Vagina (tissue), 2 donors: Measurements from ENCODE around the gene FAM222A. TPM values are rescaled to one million over a fixed set of nuclear protein-coding genes. Genes with fewer than 3 reads are reported as not detected.

Experiments used
- DNase-seq, 2 donors: peaks; one replicate each; pipeline ENCODE4 v3.0.0-alpha.2; 2017; ENCODE audit errors: extremely low spot score in 2 of 2
- H3K27ac ChIP-seq: fragments of 200-600 bp; sonication (generic); one replicate; pipeline ENCODE4 v1.5.1; 2019
- H3K27me3 ChIP-seq: fragments of 200-600 bp; sonication (generic); one replicate; pipeline ENCODE4 v1.5.1; 2019
- H3K36me3 ChIP-seq, 2 donors: fragments of 200-600 bp; sonication (generic); one replicate each; pipeline ENCODE4 v1.5.1; 2017 to 2019
- H3K4me1 ChIP-seq: fragments of 200-600 bp; sonication (generic); one replicate; pipeline ENCODE4 v1.5.1; 2019
- H3K4me3 ChIP-seq, 2 donors: fragments of 200-600 bp; sonication (generic); 1 replicate in 1 of 2; 2 replicates in 1 of 2; pipeline ENCODE4 v1.5.1; 2016 to 2019
- H3K9me3 ChIP-seq: fragments of 200-600 bp; sonication (generic); one replicate; pipeline ENCODE4 v1.5.1; 2019
- CTCF ChIP-seq, 3 experiments: fragments of 450-650 bp in 2 of 3; fragments of 200-600 bp in 1 of 3; sonication (generic) in 1 of 3; IDR thresholded peaks; one replicate each; pipeline ENCODE4 v1.5.1; 2017 to 2019; ENCODE audit warnings: antibody characterized with exemption in 3 of 3, mild to moderate bottlenecking in 2 of 3, moderate library complexity in 2 of 3
- POLR2A ChIP-seq, 2 donors: fragments of 450-650 bp; IDR thresholded peaks; one replicate each; pipeline ENCODE4 v1.6.1; 2017; ENCODE audit warnings: antibody characterized with exemption in 2 of 2, mild to moderate bottlenecking in 2 of 2, moderate library complexity in 2 of 2
- POLR2AphosphoS5 ChIP-seq, 2 donors: sonication (generic); formaldehyde crosslinking; IDR thresholded peaks; one replicate each; pipeline ENCODE4 v1.9.0; 2017; ENCODE audit warnings: antibody characterized with exemption in 2 of 2, mild to moderate bottlenecking in 2 of 2, low read depth in 1 of 2; ENCODE audit not compliant: insufficient read depth in 1 of 2
- intact Hi-C: fragments of 100-400 bp; cut with DNase I; formaldehyde crosslinking; loops from one replicate; pipeline ENCODE4 v1.15.1; 2023
- total RNA-seq: library from RNA; depleted of rRNA; stranded (reverse); fragments of >200 nt; gene quantifications from one replicate; pipeline ENCODE4 v1.2.3, GENCODE V29; 2016

Gene FAM222A
- total RNA-seq, 1 donor from 2014 or later: 1.5 TPM

GRCh38 chr12:109752117-109753053, 38.8 kb downstream of the FAM222A start:
- Histone ChIP-seq H3K27ac (no peak overlapping the region), H3K4me3 (no peak overlapping the region), H3K4me1 (no peaks in the 10 kb centered on the region), H3K36me3 (no peaks in the 10 kb centered on the region), H3K9me3 (no peaks in the 10 kb centered on the region), H3K27me3 (no peaks in the 10 kb centered on the region)
- no peak for TF ChIP-seq POLR2AphosphoS5 (IDR thresholded peaks at IDR 0.05; ENCODE audit: insufficient read depth in 1 of 2, low read depth in 1 of 2)
- no peak for TF ChIP-seq CTCF (IDR thresholded peaks at IDR 0.05)
- no peak for TF ChIP-seq POLR2A (IDR thresholded peaks at IDR 0.05)
- no peak for DNase-seq
- intact Hi-C loops: no loop called here

- H3K36me3 ChIP-seq: no peaks in the 10 kb centered on the region
- H3K4me1 ChIP-seq: no peaks in the 10 kb centered on the region
- DNase-seq: no peak
- no peaks in the 10 kb centered on the region for H3K9me3 ChIP-seq
- intact Hi-C loops: no loop called here
- H3K4me3 ChIP-seq: no peak overlapping the region
- H3K27me3 ChIP-seq: no peaks in the 10 kb centered on the region
- H3K27ac ChIP-seq: no peak overlapping the region
- TF ChIP-seq CTCF (IDR thresholded peaks at IDR 0.05) (no peak), POLR2AphosphoS5 (IDR thresholded peaks at IDR 0.05; ENCODE audit: insufficient read depth in 1 of 2, low read depth in 1 of 2) (no peak), POLR2A (IDR thresholded peaks at IDR 0.05) (no peak)
These were observed 39.4 kb downstream of the FAM222A start for GRCh38 chr12:109753054-109753401.

GRCh38 chr12:109753959-109754358, 40.3 kb downstream of the FAM222A start:
- intact Hi-C loops: no loop called here
- Histone ChIP-seq H3K9me3 (no peaks in the 10 kb centered on the region), H3K4me3 (no peak overlapping the region), H3K27ac (no peak overlapping the region), H3K4me1 (no peaks in the 10 kb centered on the region), H3K36me3 (no peaks in the 10 kb centered on the region), H3K27me3 (no peaks in the 10 kb centered on the region)
- TF ChIP-seq CTCF (IDR thresholded peaks at IDR 0.05) (no peak), POLR2AphosphoS5 (IDR thresholded peaks at IDR 0.05; ENCODE audit: insufficient read depth in 1 of 2, low read depth in 1 of 2) (no peak), POLR2A (IDR thresholded peaks at IDR 0.05) (no peak)
- DNase-seq: no peak

GRCh38 chr12:109756457-109756856, 42.8 kb downstream of the FAM222A start:
- Histone ChIP-seq H3K9me3 (no peaks in the 10 kb centered on the region), H3K27me3 (no peaks in the 10 kb centered on the region), H3K36me3 (no peaks in the 10 kb centered on the region), H3K4me1 (no peaks in the 10 kb centered on the region), H3K27ac (no peak overlapping the region), H3K4me3 (no peak overlapping the region)
- no peak for DNase-seq
- no peak for TF ChIP-seq POLR2A (IDR thresholded peaks at IDR 0.05)
- TF ChIP-seq POLR2AphosphoS5 (IDR thresholded peaks at IDR 0.05; ENCODE audit: insufficient read depth in 1 of 2, low read depth in 1 of 2): no peak
- no peak for TF ChIP-seq CTCF (IDR thresholded peaks at IDR 0.05)
- intact Hi-C loops: no loop called here

GRCh38 chr12:109757671-109758265, 44.1 kb downstream of the FAM222A start:
- Histone ChIP-seq H3K36me3 (no peaks in the 10 kb centered on the region), H3K4me3 (no peak overlapping the region), H3K27ac (no peak overlapping the region), H3K4me1 (no peaks in the 10 kb centered on the region), H3K9me3 (no peaks in the 10 kb centered on the region), H3K27me3 (no peaks in the 10 kb centered on the region)
- intact Hi-C loops: no loop called here
- TF ChIP-seq POLR2AphosphoS5 (IDR thresholded peaks at IDR 0.05; ENCODE audit: insufficient read depth in 1 of 2, low read depth in 1 of 2) (no peak), POLR2A (IDR thresholded peaks at IDR 0.05) (no peak), CTCF (IDR thresholded peaks at IDR 0.05) (no peak)
- peak in 1 of 2 donors; percentile 77 for DNase-seq
